VCaP (cell line): Measurements from ENCODE around the gene TIPRL.
"Not testable (repeated sequence)": the region's sequence is repeated elsewhere in the genome, so short reads cannot be mapped to it uniquely, and the experiment has no call there.

Source experiments
- H3K27ac ChIP-seq: fragments of 450-650 bp; 2 replicates; pipeline ENCODE4 v1.5.1; 2017
- TF ChIP-seq, protein P1 (sequence below): fragments of 450-650 bp; conservative IDR thresholded peaks from 2 replicates; pipeline ENCODE4 v1.5.1; 2017; ENCODE audit warnings: mild to moderate bottlenecking, moderate library complexity

Gene TIPRL

DNA sequence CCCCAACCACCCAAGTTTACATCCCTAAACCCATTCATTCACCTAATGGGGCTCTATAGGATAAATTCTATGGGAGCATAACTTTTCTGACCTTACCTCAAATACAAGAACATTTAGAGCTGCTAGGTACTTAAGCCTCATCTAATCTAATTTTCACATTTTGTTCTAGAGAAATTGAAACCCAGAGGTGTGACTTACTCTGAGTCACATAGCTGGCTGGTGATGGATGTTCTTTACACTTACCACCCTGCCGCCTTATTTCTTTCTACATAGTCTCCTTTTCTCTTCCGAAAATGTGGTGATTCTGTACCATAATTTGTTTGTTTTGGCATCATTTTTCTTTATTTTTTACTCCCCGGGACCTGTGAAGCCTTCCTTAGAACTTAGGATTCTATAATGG lies 20.3 kb downstream of the TIPRL start:
- TF ChIP-seq, protein P1, sequence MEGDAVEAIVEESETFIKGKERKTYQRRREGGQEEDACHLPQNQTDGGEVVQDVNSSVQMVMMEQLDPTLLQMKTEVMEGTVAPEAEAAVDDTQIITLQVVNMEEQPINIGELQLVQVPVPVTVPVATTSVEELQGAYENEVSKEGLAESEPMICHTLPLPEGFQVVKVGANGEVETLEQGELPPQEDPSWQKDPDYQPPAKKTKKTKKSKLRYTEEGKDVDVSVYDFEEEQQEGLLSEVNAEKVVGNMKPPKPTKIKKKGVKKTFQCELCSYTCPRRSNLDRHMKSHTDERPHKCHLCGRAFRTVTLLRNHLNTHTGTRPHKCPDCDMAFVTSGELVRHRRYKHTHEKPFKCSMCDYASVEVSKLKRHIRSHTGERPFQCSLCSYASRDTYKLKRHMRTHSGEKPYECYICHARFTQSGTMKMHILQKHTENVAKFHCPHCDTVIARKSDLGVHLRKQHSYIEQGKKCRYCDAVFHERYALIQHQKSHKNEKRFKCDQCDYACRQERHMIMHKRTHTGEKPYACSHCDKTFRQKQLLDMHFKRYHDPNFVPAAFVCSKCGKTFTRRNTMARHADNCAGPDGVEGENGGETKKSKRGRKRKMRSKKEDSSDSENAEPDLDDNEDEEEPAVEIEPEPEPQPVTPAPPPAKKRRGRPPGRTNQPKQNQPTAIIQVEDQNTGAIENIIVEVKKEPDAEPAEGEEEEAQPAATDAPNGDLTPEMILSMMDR: no peak
- no peak overlapping the region for H3K27ac ChIP-seq

DNA sequence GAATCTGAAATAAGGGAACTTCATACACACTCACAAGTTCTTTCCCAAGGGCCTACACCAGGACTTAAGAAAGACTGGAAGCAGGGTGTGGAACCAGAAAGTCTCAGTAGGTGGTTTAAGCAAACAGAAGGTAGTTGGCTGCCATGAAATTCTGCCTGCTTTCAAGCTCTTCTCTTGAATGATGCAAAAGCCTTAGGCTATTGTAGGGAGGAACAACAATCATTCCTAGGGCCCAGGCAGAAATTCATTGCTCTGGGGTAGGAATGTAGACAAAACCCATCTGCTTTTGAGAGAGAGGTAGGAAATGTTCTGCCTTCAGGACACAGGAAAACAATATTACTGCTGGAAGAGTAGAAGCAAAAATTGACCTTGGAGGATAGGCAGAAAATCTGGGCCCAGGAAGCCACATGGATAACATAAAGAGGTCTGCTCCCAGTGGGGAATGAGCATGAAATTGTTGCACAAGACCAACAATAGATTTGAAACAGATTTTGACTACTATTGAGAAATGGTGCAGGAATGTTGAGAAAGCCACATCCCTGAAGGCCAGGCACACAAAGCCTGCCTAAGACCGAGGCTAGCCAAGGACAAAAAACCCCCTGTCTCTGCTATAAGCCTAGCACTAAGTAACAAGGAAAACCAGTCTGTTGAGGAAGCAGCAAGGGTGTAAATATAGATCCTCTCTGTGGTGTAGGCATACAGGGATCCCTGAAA lies 24.3 kb downstream of the TIPRL start:
- TF ChIP-seq, protein P1: no peak
- no peak overlapping the region for H3K27ac ChIP-seq

DNA sequence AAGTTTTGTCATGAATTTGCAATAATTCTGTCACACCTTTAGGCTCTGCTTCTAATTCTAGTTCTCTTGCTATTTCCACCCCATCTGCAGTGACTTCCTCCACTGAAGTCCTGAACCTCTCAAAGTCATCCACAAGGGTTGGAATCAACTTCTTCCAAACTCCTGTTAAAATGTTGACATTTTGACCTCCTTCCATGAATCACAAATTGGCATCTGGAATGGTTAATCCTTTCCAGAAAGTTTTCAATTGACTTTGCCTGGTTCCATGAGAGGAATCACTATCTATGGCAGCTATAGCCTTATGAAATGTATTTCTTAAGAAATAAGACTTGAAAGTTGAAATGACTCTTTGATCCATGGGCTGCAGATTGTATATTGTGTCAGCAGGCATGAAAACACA lies 27.3 kb downstream of the TIPRL start:
- TF ChIP-seq, protein P1: no peak
- no peak overlapping the region for H3K27ac ChIP-seq

DNA sequence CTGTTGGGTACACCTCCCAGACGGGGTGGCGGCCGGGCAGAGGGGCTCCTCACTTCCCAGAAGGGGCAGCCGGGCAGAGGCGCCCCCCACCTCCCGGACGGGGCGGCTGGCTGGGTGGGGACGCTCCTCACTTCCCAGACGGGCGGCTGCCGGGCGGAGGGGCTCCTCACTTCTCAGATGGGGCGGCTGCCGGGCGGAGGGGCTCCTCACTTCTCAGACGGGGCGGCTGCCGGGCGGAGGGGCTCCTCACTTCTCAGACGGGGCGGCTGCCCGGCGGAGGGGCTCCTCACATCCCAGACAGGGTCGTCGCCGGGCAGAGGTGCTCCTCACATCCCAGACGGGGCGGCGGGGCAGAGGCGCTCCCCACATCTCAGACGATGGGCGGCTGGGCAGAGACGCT lies 28.9 kb downstream of the TIPRL start:
- not testable (repeated sequence) for H3K27ac ChIP-seq

DNA sequence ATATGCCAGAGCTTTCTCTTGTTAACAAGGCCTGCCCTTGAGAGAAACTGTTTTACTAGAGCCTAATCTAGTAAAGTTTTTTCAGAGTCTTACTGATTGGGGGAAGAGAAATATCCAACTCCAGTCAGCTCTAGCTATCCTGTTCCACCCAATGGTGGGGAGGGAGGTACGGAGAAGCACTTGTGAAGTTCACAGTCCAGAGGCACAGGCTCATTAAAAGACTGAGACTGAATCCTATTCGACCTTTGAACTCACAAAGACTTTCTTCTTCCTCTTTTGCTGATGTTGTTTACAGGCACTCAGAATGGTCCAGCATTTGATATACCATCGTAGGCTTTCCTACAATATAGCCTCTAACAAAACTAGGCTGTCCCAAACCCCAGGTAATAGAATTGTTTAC lies 31.6 kb downstream of the TIPRL start:
- no peak overlapping the region for H3K27ac ChIP-seq
- TF ChIP-seq, protein P1: no peak

DNA sequence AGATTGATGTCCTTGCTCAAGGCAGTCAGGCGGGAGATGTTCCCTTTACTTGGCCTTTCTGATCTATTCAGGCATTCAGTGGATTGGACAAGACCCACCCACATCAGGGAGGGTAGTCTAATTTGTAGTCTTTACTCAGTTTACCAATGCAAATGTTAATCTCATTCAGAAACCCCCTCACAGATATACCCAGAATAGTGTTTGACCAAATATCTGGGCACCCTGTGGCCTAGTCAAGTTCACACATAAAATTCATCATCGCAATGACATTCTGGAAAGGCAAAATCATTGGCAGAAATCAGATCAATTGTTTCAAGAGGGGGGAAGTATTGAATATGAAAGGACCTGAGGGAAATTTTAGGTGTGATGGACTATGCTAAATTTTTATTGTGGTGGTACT lies 34.6 kb downstream of the TIPRL start:
- TF ChIP-seq, protein P1: no peak

DNA sequence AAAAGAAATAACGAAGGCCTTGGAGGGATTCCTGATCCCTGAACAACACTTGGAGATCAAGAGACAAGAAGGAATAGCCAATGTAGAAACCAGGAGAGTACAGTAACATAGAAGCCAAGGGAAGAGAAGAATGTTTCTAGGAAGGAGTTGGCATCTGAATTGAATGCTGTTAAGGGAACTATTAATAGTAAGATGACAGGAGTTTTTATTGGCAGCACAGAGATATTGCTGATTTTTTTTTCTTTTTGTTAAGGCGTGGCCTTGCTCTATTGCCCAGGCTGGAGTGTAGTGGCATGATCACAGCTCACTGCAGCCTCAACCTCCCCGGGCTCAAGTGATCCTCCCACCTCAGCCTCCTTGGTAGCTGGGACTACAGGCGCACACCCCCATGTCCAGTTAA lies 37.4 kb downstream of the TIPRL start:
- TF ChIP-seq, protein P1: no peak
- H3K27ac ChIP-seq: no peak overlapping the region

More for the DNA sequence above, 34.6 kb downstream of the TIPRL start:
- H3K27ac ChIP-seq: no peak overlapping the region

DNA sequence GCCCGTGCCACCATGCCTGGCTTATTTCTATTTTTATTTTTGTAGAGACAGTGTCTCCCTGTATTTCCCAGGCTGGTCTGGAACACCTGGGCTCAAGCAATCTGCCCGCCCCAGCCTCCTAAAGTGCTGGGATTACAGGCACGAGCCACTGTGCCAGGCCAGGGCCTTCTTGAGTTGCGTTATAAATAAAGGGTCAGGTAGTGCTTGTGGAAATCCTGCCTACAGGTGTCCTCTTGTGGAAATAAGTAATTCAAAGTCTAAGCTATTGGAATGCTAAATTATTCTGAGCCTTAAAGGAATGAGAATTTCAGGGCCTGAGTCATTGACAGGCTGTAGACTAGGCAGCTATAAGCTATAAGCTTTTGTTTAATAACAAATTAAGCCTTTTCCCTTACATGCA lies 38.9 kb downstream of the TIPRL start:
- TF ChIP-seq, protein P1: no peak
- H3K27ac ChIP-seq: no peak overlapping the region
